Measurements from ENCODE around the gene FAM216A. TPM values are rescaled to one million over a fixed set of nuclear protein-coding genes. Genes with fewer than 3 reads are reported as not detected.
"Not testable (repeated sequence)": the region's sequence is repeated elsewhere in the genome, so short reads cannot be mapped to it uniquely, and the experiment has no call there.

The FAM216A gene, protein sequence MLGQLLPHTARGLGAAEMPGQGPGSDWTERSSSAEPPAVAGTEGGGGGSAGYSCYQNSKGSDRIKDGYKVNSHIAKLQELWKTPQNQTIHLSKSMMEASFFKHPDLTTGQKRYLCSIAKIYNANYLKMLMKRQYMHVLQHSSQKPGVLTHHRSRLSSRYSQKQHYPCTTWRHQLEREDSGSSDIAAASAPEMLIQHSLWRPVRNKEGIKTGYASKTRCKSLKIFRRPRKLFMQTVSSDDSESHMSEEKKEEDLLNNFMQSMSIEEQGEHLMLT
- total RNA-seq (1 to 10 TPM in 4 of 6 donors, under 1 TPM in 2; 0.37 to 1.9 (median 1.1) TPM), polyA plus RNA-seq (1 to 10 TPM; 2.3 to 2.8 TPM)

DNA sequence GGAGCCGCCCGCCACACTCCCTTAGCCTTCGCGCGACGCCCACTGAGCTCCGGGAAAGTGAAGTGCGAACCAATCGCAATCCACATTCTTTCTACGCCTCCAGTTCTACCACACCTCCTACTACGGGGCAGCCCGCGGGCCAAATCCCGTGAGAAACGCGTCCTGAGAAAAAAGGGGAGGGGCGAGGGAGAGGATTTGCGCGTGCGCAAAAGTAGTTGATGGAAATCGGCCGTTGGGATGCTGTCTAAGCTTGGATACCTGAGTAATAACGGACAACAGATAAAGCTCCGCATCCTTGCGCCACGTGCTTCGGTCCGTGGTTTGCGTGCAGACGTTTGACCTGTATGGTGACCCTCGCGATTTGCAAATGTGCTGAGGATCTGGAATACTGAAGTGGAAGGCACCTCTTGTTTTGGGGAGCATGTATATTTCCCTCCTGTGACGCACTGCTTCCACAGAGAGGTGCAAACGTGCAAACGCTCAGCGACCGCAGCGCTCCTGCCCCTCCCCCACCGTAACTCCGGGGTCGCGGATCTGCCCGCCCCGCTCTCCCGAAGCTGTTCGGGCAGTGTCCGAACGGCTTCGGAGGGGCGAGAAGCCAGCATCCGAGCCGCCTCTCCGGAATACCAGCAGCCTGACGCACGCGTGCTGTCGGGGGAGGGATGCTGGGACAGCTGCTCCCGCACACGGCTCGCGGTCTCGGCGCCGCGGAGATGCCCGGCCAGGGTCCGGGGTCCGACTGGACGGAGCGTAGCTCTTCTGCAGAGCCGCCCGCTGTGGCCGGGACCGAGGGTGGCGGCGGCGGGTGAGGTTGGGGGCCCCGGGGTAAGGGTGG is at the start of gene FAM216A, which contains the start of gene GPN3:
Gene FAM216A, plus strand, starts transcription at position 632 of the 835 bp plus-strand sequence. Its CDS starts 31 bp downstream, at position 663.
Gene GPN3, minus strand, starts transcription at position 44 of the 835 bp plus-strand sequence. CDS start 54 bp downstream, outside the sequence.
- TF ChIP-seq CTCF (IDR thresholded peaks at IDR 0.05): no peak
- H3K27ac ChIP-seq: peak within 1 kb of the TSS; percentile 73 to 88 (median 78)
- no peaks in the 10 kb centered on the region for H3K27me3 ChIP-seq
- peaks cover 7 to 11% (median 7%) of the 10 kb centered on the region in 3 donors for H3K4me1 ChIP-seq
- ATAC-seq (peak; percentile 92 to 96 (median 96)), FAIRE-seq (peak; percentile 59), DNase-seq (peak; percentile 94 to 98 (median 96))
- intact Hi-C loops (cut with DNase I): no loop called here
- peak within 1 kb of the TSS; percentile 49 to 76 (median 67) for H3K4me3 ChIP-seq
- no peaks in the 10 kb centered on the region for H3K36me3 ChIP-seq
- 0 to 1% methylated on average over 73 to 78 of the region's 78 CpGs for WGBS, 2 donors
- H3K9me3 ChIP-seq: no peaks in the 10 kb centered on the region

- 81 to 88% methylated on average over 1 of the region's 1 CpG for WGBS, 2 donors
- not testable (repeated sequence) for H3K27me3 ChIP-seq, H3K4me1 ChIP-seq, H3K9me3 ChIP-seq, H3K4me3 ChIP-seq, FAIRE-seq, DNase-seq, H3K27ac ChIP-seq, H3K36me3 ChIP-seq, ATAC-seq
- intact Hi-C loops (cut with DNase I): loop anchor here (10.0 kb wide), 2 partner anchors 316 to 326 kb away; no protein-coding TSS in a partner anchor
These were observed 48.0 kb upstream of the FAM216A start for GRCh38 chr12:110420644-110421043.

- TF ChIP-seq CTCF (IDR thresholded peaks at IDR 0.05): no peak
- intact Hi-C loops (cut with DNase I): loop anchor here (10.0 kb wide), 2 partner anchors 316 to 326 kb away; no protein-coding TSS in a partner anchor
- Histone ChIP-seq H3K36me3 (no peaks in the 10 kb centered on the region), H3K27ac (no peak overlapping the region), H3K4me1 (no peaks in the 10 kb centered on the region), H3K27me3 (no peaks in the 10 kb centered on the region), H3K4me3 (no peak overlapping the region), H3K9me3 (no peaks in the 10 kb centered on the region)
- FAIRE-seq: no peak
- WGBS, 2 donors: 42 to 56% methylated on average over 3 of the region's 3 CpGs
- no peak for ATAC-seq
- DNase-seq: no peak
These were observed 47.4 kb upstream of the FAM216A start for GRCh38 chr12:110421159-110421661.

DNA sequence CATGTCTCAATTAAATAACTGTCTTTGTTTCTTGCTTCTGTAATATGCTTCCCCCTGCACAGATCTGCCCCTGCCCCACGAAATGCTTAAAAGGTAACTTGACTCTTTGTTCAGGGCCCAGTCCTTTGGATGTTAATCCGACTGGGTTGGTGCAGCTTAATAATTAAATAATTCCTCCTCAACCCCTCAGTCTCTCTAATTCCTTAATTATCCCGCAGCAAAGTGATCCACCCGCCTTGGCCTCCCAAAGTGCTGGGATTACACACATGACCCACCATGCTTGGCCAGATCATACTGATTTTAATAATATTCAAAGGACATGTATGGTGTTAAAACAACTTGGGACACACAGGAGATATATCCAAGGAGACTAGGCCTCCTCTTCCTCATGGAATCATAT is 46.9 kb upstream of the FAM216A start:
- DNase-seq: no peak
- intact Hi-C loops (cut with DNase I): loop anchor here (10.0 kb wide), 2 partner anchors 317 to 327 kb away; no protein-coding TSS in a partner anchor
- WGBS, 2 donors: 62 to 74% methylated on average over 4 of the region's 4 CpGs

More for the DNA sequence above, 46.9 kb upstream of the FAM216A start:
- Histone ChIP-seq H3K27me3 (no peaks in the 10 kb centered on the region), H3K9me3 (no peaks in the 10 kb centered on the region), H3K4me1 (no peaks in the 10 kb centered on the region), H3K36me3 (no peaks in the 10 kb centered on the region), H3K4me3 (no peak overlapping the region), H3K27ac (no peak overlapping the region)
- ATAC-seq (no peak), FAIRE-seq (no peak)
- no peak for TF ChIP-seq CTCF (IDR thresholded peaks at IDR 0.05)
